Measurements from ENCODE around the gene ATG2A.
A peak's percentile ranks its signal among the peaks of the same experiment; 100 is the strongest.

Gene ATG2A

GRCh38 chr11:64861227-64861975 lies 55.6 kb downstream of the ATG2A start:
- no peaks in the 10 kb centered on the region for H3K27me3 ChIP-seq (replicated peaks; ENCODE audit: control insufficient read depth, insufficient read depth, low read length)
- peaks cover 26% of the 10 kb centered on the region for H3K36me3 ChIP-seq (ENCODE audit: control insufficient read depth, insufficient read depth, low read length)
- TF ChIP-seq CTCF (IDR thresholded peaks at IDR 0.05; ENCODE audit: insufficient read depth, low read length, poor library complexity, severe bottlenecking), result no peak
- no peak overlapping the region for H3K4me3 ChIP-seq (replicated peaks; ENCODE audit: low read depth, low read length)
- no peak for DNase-seq (ENCODE audit: extremely low read depth, insufficient read length)

- TF ChIP-seq CTCF (IDR thresholded peaks at IDR 0.05; ENCODE audit: insufficient read depth, low read length, poor library complexity, severe bottlenecking), result no peak
- Histone ChIP-seq H3K27me3 (replicated peaks; ENCODE audit: control insufficient read depth, insufficient read depth, low read length) (no peaks in the 10 kb centered on the region), H3K36me3 (ENCODE audit: control insufficient read depth, insufficient read depth, low read length) (peaks cover 41% of the 10 kb centered on the region), H3K4me3 (replicated peaks; ENCODE audit: low read depth, low read length) (peak overlapping the region; percentile 16; the same call in 1 of the 2 replicates)
- DNase-seq (ENCODE audit: extremely low read depth, insufficient read length), result peak; percentile 87
Observed at GRCh38 chr11:64859542-64860414, 57.2 kb downstream of the ATG2A start.

GRCh38 chr11:64858467-64859263 lies 58.3 kb downstream of the ATG2A start:
- Histone ChIP-seq H3K27me3 (replicated peaks; ENCODE audit: control insufficient read depth, insufficient read depth, low read length) (no peaks in the 10 kb centered on the region), H3K36me3 (ENCODE audit: control insufficient read depth, insufficient read depth, low read length) (peaks cover 52% of the 10 kb centered on the region), H3K4me3 (replicated peaks; ENCODE audit: low read depth, low read length) (peak overlapping the region; percentile 18; the same call in 1 of the 2 replicates)
- peak; percentile 66 for DNase-seq (ENCODE audit: extremely low read depth, insufficient read length)
- TF ChIP-seq CTCF (IDR thresholded peaks at IDR 0.05; ENCODE audit: insufficient read depth, low read length, poor library complexity, severe bottlenecking), result no peak

GRCh38 chr11:64857485-64857884 lies 59.5 kb downstream of the ATG2A start:
- Histone ChIP-seq H3K36me3 (ENCODE audit: control insufficient read depth, insufficient read depth, low read length) (peaks cover 51% of the 10 kb centered on the region), H3K27me3 (replicated peaks; ENCODE audit: control insufficient read depth, insufficient read depth, low read length) (no peaks in the 10 kb centered on the region), H3K4me3 (replicated peaks; ENCODE audit: low read depth, low read length) (no peak overlapping the region)
- DNase-seq (ENCODE audit: extremely low read depth, insufficient read length), result no peak
- TF ChIP-seq CTCF (IDR thresholded peaks at IDR 0.05; ENCODE audit: insufficient read depth, low read length, poor library complexity, severe bottlenecking), result no peak

- Histone ChIP-seq H3K4me3 (replicated peaks; ENCODE audit: low read depth, low read length) (no peak overlapping the region), H3K27me3 (replicated peaks; ENCODE audit: control insufficient read depth, insufficient read depth, low read length) (no peaks in the 10 kb centered on the region), H3K36me3 (ENCODE audit: control insufficient read depth, insufficient read depth, low read length) (peaks cover 53% of the 10 kb centered on the region)
- no peak for TF ChIP-seq CTCF (IDR thresholded peaks at IDR 0.05; ENCODE audit: insufficient read depth, low read length, poor library complexity, severe bottlenecking)
- DNase-seq (ENCODE audit: extremely low read depth, insufficient read length), result no peak
Observed at GRCh38 chr11:64856382-64857227, 60.4 kb downstream of the ATG2A start.
